Fibroblast of skin of abdomen (primary cell): Measurements from ENCODE around the gene ZNF808.
A peak's percentile ranks its signal among the peaks of the same experiment; 100 is the strongest.
"Not testable (repeated sequence)": the region's sequence is repeated elsewhere in the genome, so short reads cannot be mapped to it uniquely, and the experiment has no call there.

Source experiments
- DNase-seq: peaks from one replicate; pipeline ENCODE4 v3.0.0-alpha.2; 2013

Gene ZNF808

DNA sequence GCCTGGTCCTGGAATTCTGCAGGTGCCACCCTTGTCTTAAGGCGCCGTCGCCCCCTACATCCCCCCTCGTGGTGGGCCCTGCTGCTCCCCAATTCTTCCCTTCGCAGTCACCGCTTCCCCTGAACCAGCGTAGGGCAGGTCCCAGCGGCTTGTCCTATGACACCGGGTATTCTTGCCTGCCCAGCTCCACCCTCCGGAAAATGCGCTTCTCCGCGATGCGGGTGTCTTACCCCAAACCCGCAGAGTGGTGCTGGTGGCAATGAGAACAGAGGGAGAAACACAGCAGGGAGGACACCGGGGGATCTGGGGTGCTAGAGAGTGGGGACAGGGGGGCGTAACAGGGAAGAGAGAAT, 9.0 kb downstream of the ZNF808 start:
- no peak for DNase-seq

DNA sequence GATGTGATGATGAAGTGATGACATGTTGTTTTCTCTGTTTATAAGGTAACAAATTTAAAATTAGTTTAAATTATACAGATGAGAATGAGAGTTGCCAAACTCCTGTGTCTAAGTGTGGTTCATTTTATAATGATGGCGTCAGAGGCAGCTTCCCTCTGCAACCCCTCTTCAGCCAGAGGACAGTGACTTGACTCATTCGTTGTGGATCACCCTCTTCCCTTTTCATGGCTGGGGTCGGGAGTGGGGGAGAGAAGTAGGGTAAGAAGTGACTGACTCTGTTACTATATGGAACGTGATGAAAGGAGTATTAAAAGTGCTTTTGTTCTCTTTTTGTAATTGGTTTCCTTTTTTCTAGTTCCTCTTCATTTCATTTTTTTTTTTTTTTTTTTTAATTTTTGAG, 11.3 kb downstream of the ZNF808 start:
- not testable (repeated sequence) for DNase-seq

DNA sequence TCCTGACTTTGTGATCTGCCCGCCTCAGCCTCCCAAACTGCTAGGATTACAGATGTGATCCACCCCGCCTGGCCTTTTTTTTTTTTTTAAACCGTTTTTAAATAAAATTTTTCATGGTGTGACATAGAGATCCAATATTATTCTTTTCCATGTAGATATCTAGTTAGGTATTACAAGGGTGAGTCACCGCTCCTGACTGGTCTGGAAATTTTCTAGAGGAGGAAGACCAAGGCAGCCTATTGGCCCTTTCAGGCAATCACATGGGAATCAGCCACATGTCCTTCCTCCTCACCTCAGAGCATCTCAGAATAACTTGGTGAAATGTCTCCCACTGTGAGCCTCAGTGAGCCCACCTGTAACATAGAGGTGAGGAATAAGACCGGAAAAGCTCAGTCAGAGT, 13.7 kb downstream of the ZNF808 start:
- DNase-seq = not testable (repeated sequence)

DNA sequence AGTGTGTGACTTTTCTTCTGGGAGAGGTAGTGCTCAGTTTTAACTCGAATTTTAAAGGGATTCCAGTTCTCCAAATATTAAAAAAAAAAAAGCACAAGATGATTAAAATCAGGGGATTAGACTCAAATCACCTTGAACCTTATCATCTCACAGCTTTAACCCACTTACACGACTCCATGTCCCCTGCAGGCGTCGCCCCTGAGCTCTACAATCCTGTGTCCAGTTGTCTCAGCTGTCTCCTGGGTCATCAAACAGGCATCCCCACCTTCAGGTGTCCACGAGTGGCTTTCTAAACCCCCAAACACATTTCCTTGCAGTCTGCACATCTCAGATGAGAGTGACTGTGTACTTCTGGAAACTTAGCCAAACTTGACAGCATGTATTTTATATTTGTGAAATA, 14.1 kb downstream of the ZNF808 start:
- DNase-seq = no peak

DNA sequence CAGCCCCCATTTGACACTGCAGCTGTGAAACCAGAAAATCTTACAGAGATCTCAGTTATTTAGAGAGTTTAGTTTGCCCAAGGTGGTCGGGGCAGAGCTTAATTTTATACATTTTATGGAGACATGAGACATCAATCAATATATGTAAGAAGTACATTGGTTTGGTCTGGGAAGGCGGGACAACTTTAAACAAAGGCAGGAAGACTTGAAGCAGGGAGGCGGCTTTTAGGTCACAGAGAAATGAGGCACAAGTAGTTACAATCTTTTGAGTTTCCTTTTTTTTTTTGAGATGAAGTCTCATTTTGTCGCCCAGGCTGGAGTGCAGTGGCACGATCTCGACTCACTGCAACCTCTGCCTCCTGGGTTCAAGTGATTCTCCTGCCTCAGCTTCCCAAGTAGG, 15.1 kb downstream of the ZNF808 start:
- DNase-seq = not testable (repeated sequence)

DNA sequence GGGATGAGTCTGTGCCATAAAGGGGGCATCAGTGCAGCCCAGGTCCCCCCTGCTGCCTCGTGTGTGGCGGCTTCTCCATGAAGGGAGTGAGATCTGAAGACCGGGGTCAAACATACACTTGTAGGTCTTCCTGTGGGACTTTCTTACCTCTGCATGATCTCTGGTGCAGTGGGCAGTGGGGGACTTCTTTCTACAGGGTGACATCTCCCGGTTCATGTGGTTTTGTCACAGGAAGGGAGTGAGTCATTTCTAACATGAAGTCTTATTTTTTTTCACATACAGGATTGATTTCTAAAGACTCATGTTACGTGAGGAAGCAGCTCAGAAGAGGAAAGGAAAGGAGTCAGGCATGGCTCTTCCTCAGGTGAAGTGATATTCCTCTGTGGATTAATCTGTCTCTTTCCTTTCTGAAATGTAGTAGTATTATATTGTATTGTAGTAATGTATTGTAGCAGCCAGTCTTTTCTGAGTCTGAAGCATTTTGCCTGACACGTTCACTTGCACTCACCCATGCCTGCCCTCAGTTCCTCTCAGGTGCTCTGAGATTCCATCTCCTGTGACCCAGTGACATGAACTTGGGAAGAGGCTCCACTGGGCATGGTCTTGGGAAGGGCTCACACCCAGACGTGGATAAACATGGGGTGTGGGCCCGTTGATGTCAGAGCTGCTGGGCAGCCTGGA, 15.7 kb downstream of the ZNF808 start:
- DNase-seq = no peak

DNA sequence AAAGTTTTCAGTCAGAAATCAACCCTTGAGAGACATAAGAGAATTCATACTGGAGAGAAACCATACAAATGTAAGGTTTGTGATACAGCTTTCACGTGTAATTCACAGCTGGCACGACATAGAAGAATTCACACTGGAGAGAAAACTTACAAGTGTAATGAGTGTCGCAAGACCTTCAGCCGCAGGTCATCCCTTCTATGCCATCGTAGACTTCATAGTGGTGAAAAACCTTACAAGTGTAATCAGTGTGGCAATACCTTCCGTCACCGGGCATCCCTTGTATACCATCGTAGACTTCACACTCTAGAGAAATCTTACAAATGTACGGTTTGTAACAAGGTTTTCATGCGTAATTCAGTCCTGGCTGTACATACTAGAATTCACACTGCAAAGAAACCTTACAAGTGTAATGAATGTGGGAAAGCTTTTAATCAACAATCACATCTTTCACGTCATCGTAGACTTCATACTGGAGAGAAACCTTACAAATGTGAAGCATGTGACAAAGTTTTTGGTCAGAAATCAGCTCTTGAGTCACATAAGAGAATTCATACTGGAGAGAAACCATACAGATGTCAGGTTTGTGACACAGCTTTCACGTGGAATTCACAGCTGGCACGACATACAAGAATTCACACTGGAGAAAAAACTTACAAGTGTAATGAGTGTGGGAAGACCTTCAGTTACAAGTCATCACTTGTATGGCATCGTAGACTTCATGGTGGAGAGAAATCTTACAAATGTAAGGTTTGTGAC, 26.9 kb downstream of the ZNF808 start:
- no peak for DNase-seq

DNA sequence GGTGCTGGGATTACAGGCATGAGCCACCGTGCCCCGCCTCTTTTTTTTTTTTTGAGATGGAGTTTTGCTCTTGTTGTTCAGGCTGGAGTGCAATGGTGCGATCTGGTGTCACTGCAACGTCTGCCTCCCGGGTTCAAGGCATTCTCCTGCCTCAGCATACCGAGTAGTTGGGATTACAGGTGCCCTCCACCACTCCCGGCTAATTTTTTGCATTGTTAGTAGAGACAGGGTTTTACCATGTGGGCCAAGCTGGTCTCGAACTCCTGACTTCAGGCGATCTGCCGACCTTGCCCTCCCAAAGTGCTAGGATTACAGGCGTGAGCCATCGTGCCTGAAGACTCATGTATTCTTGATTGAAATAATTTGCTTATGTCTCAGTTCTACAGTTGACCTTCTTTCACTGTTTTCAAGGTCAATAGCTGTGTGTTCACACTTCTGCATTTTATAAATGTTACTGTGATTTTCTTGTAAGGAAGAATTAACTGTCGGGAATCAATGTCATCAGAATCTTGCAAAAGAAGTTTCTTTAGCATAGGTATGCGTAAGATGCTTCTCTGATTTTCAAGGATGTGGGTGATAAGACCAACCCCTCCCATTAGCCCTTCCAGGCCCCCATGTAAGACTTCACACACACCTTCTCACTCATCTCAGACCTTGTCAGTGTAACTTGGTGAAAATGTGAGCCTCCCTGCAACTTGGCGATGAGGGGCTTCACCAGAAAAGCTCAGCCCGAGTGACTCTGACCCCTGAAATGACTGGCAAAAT, 29.9 kb downstream of the ZNF808 start:
- no peak for DNase-seq

DNA sequence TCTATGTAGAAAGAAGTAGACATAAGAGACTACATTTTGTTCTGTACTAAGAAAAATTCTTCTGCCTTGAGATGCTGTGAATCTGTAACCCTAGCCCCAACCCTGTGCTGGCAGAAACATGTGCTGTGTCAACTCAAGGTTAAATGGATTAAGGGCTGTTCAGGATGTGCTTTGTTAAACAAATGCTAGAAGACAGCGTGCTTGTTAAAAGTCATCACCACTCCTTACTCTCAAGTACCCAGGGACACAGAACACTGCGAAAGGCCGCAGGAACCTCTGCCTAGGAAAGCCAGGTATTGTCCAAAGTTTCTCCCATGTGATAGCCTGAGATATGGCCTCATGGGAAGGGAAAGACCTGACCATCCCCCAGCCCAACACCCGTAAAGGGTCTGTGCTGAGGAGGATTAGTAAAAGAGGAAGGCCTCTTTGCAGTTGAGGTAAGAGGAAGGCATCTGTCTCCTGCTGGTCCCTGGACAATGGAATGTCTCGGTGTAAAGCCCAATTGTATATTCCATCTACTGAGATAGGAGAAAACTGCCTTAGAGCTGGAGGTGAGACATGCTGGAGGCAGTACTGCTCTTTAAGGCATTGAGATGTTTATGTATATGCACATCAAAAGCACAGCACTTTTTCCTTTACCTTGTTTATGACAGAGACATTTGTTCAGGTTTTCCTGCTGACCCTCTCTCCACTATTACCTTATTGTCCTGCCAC, 31.4 kb downstream of the ZNF808 start:
- not testable (repeated sequence) for DNase-seq

DNA sequence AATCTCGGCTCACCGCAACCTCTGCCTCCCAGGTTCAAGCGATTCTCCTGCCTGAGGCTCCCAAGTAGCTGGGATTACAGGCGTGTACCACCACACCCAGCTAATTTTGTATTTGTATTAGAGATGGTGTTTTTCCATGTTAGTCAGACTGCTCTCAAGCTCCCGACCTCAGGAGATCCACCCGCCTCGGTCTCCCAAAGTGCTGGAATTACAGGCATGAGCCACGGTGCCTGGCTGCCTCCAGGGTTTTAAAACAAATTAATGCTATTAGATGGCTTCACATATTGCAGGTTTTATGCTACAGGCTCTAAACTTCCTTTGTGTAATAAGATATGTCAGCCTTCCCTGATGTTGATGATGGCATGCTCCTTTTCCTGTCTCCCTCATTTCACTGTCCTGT, 34.1 kb downstream of the ZNF808 start:
- not testable (repeated sequence) for DNase-seq

DNA sequence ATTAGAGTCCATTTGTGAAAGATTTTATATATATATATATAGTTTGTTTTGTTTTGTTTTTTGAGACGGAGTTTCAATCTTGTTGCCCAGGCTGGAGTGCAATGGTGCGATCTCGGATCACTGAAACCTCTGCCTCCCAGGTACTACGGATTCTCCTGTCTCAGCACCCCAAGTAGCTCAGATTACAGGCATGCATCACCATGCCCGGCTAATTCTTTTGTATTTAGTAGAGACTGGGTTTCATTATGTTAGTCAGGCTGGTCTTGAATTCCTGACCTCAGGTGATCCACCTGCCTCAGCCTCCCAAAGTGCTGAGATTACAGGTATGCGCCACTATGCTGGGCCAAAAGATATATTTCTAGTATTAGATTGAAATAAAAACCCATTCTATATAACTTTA, 38.7 kb downstream of the ZNF808 start:
- DNase-seq = no peak

DNA sequence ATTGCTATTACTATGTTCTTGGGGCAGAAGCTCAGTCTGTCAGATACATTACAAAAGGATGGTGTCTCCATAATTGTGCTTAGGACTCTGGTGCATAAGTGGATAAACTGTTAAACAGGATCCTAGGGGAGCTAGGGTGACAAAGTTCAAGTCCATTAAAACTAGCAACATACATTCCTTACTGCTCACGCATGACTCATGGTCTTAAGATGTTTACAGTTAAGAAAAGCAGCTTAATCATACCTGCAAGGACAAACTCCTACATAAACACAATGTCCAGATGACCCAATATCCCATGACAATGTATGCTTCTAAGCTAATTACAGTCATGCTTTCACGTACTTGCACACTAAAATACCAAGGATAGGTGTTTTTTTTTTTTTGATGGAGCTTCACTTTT, 39.1 kb downstream of the ZNF808 start:
- DNase-seq = peak; percentile 34

DNA sequence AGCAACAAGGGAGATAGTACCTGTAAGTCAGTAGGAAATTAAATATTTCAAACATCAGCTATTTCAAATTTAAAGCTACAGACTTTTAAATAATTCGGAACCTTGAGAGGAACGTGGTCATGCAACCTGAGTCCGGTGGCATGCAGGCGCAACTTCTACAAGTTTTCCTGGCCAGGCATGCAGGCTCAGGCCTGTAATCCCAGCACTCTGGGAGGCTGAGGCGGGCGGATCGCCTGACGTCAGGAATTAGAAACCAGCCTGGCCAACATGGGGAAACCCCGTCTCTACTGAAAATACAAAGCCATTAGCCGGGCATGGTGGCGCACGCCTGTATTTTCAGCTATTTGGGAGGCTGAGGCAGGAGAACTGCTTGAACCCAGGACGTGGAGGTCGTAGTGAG, 40.5 kb downstream of the ZNF808 start:
- no peak for DNase-seq

DNA sequence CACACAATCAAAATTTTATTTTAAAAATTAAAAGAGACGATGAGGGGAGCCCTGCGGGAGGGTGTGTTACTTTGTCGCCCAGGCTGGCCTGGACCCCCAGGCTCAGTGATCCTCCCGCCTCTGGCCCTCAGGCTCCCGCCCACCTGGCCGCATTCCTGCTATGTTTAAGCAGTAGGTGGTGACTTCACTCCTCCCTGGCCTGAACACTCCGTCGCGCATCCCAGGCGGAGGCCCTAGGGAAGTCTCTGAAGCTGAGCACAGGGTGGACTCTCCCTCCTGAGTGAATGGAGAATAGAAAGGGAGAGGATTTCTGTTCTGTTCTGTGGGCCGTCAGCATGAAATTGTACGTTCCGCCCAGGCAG, 42.2 kb downstream of the ZNF808 start:
- DNase-seq = not testable (repeated sequence)

DNA sequence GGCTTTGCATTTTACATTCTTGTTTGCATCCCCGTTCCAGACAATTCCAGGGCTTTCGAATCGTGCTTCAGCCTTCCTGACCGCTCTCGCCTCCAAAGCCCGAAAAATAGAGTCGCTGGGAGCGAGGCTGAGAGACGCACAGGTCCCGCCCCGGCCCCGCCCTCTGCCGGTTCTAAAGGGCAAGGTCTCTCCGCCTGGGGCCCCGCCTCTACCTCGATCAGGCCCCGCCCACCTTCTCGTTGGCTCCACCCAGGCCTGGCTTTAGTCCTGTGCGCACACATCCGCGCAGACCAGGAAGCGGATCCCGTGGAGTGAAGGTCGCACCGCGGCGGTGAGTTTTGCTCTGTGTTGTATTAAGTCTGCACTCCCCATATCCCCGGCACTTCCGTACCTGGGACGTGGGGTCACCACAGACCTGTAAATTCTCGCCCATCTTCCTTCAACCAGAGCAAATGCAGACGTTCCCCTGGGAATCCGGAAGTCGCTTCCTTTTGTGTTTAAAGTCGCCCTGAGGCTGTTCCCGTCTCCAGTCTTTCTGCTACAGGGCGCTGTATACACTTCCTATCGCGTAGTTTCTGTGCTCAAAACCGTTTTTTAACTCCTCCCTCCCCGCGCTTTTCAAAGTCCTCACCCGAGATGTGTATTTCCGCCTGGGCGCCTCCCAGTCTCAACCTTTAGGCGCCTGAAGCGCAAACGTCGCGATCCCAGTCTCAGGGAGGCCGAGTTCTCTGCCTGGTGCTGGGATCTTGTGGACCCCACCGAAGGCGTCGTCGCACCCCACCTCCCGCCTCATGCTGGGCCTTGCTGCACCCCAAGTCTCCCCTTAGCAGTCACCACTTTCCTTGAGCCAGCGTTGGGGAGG, 42.8 kb downstream of the ZNF808 start, which contains the start of gene ZNF701:
ZNF701 (plus strand) TSS at position 288 of the 862 bp plus-strand sequence. CDS start 3,861 bp downstream, outside the sequence.
- DNase-seq = peak; percentile 91

DNA sequence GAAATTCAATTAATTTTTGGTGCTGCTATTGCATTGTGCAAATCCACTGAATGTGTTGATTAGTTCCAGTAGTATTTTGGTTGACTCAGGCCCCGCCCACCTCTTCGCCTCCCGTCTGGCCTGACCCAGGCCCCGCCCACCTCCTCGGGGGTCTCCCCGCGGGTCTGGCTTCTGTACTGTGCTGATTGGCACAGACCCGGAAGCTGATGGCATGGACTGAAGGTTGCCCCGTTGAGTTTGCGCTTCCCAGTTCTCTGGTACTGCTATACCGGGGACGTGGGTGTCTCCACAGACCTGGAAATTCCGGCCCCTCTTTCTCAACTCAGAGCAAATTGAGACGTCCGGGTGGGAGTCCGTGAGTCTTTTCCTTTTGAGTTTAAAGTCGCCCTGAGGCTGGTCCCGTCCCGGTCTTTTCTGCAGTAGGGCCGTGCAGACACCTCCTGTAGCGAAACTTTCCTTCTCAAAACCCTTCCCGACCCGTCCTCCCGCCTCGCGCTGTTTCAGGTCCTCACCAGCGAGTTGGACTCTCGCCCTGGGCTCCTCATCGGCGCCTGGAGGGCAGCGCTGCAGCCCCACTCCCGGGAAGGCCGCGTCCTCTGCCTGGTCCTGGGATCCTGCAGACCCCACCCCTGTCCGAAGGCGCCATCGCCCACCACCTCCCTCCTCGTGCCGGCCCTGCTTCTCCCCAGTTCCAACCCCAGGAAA, 57.4 kb downstream of the ZNF808 start:
- no peak for DNase-seq

DNA sequence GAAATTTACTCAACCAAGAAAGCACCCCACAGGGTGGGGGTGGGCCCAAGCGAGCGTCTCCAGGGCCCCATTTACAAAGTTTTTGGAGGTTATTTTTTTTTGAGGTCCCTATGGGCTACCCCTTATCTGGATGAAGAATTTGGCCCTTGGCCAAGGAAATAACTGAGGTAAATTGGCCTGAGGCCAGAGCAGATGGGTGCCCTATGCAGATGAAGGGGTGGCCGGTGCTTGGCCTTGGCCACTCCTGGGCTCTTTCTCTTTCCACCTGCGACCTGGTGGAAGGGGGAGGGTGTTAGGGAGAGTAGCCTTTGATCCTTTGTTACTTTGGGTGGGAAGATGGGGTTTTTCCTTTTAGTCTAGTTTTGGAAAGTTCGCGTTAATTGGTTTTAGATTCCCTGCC, 58.1 kb downstream of the ZNF808 start:
- no peak for DNase-seq

DNA sequence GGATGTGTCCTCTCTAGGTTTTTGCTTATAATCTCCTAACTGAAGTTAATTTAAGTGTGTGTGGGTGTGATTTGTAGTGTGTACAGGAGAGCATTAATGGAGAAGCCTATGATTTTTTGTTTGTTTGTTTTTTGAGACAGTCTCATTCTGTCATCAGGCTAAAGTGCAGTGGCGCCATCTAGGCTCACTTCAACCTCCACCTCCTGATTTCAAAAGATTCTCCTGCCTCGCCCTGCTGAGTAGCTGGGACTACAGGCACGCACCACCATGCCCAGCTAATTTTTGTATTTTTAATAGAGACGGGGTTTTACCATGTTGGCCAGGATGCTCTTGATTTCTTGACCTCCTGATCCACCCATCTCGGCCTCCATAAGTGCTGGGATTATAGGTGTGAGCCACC, 63.3 kb downstream of the ZNF808 start:
- no peak for DNase-seq

DNA sequence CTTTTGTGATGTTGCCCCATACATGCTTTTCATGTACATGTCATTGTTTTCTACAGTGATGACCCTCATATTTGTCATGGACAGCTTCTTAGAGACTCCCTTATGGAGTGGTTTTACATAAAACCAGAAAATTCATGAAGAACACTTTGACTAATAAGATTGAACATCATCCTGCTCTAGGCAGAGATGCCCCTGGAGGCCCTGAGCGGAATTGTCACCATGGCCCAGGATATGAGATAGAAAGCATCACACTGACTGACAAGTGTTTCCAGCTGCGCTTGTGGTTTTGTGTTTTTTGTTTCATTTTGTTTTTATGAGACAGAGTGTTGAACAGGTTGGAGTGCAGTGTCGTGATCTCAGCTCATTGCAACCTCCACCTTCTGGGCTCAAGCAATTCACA, 64.8 kb downstream of the ZNF808 start:
- no peak for DNase-seq

DNA sequence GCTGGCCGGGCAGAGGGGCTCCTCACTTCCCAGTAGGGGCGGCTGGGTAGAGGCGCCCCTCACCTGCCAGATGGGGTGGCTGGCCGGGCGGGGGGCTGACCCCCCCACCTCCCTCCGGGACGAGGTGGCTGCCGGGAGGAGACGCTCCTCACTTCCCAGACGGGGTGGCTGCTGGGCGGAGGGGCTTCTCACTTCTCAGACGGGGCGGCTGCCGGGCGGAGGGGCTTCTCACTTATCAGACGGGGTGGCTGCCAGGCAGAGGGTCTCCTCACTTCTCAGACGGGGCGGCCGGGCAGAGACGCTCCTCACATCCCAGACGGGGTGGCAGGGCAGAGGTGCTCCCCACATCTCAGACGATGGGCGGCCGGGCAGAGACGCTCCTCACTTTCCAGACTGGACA, 66.0 kb downstream of the ZNF808 start:
- not testable (repeated sequence) for DNase-seq

DNA sequence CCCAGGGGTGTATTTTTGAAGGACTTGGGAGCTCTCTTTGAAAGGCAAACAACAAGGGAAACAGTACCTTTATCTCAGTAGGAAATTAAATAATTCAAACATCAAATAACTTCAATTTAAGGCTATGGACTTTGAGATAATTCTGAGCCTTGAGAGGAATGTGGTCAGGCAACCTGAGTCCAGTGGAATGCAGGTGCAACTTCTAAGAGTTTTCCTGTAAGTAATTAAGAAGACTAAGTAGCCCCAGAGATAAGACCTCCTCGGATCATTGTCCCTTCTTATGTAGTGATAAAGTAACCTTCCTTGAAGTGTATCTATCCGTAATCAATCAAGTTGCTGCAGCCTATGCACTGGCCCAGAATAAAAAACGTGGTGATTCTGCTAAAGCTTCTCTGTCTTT, 71.8 kb downstream of the ZNF808 start:
- DNase-seq = no peak
